PFSK-1 (cell line): ENCODE data around the gene ZNF621.

ENCODE experiments used
- POLR2AphosphoS5 ChIP-seq: IDR thresholded peaks from 2 replicates; pipeline ENCODE4 v1.6.1; 2012; ENCODE audit warnings: low read depth, mild to moderate bottlenecking, control low read depth, low read length, moderate library complexity
- TAF1 ChIP-seq: IDR thresholded peaks from 2 replicates; pipeline ENCODE4 v1.6.1; 2012; ENCODE audit warnings: low read length, control low read depth, borderline replicate concordance; ENCODE audit not compliant: insufficient read depth
- TF ChIP-seq, protein P1 (sequence below), 2 experiments: IDR thresholded peaks; 2 replicates each; pipeline versions ENCODE4 v1.6.1 to v1.8.0; 2011 to 2012; ENCODE audit warnings: low read depth in 2 of 2, low read length in 2 of 2, control low read depth in 1 of 2, inconsistent platforms in 1 of 2, mild to moderate bottlenecking in 1 of 2, moderate library complexity in 1 of 2; ENCODE audit not compliant: insufficient read depth in 1 of 2

GRCh38 chr3:40586901-40587300 lies 62.1 kb downstream of the ZNF621 start:
- TF ChIP-seq POLR2AphosphoS5 (no peak), TAF1 (no peak)
- TF ChIP-seq, protein P1, sequence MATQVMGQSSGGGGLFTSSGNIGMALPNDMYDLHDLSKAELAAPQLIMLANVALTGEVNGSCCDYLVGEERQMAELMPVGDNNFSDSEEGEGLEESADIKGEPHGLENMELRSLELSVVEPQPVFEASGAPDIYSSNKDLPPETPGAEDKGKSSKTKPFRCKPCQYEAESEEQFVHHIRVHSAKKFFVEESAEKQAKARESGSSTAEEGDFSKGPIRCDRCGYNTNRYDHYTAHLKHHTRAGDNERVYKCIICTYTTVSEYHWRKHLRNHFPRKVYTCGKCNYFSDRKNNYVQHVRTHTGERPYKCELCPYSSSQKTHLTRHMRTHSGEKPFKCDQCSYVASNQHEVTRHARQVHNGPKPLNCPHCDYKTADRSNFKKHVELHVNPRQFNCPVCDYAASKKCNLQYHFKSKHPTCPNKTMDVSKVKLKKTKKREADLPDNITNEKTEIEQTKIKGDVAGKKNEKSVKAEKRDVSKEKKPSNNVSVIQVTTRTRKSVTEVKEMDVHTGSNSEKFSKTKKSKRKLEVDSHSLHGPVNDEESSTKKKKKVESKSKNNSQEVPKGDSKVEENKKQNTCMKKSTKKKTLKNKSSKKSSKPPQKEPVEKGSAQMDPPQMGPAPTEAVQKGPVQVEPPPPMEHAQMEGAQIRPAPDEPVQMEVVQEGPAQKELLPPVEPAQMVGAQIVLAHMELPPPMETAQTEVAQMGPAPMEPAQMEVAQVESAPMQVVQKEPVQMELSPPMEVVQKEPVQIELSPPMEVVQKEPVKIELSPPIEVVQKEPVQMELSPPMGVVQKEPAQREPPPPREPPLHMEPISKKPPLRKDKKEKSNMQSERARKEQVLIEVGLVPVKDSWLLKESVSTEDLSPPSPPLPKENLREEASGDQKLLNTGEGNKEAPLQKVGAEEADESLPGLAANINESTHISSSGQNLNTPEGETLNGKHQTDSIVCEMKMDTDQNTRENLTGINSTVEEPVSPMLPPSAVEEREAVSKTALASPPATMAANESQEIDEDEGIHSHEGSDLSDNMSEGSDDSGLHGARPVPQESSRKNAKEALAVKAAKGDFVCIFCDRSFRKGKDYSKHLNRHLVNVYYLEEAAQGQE (IDR thresholded peaks at IDR 0.05; ENCODE audit: insufficient read depth in 1 of 2, low read depth in 2 of 2, low read length in 2 of 2): no peak
